Measurements from ENCODE around the gene ZNF423. TPM values are rescaled to one million over a fixed set of nuclear protein-coding genes. Genes with fewer than 3 reads are reported as not detected.

Gene ZNF423
- total RNA-seq, 2 donors from 2014 or later: 4.7 to 7.3 TPM

GRCh38 chr16:49712542-49712941, 143.4 kb downstream of the ZNF423 start:
- Histone ChIP-seq H3K27ac (no peak overlapping the region), H3K4me1 (no peaks in the 10 kb centered on the region), H3K9ac (ENCODE audit: low read depth in 2 of 2, low read length in 2 of 2) (no peak overlapping the region), H3K36me3 (no peaks in the 10 kb centered on the region), H3K9me3 (no peaks in the 10 kb centered on the region), H3K27me3 (no peaks in the 10 kb centered on the region), H3K4me3 (no peak overlapping the region)
- no peak for DNase-seq
- no peak for TF ChIP-seq CTCF (IDR thresholded peaks at IDR 0.05)
- intact Hi-C loops (cut with DNase I): no loop called here

GRCh38 chr16:49712106-49712505, 143.8 kb downstream of the ZNF423 start:
- Histone ChIP-seq H3K27me3 (no peaks in the 10 kb centered on the region), H3K27ac (no peak overlapping the region), H3K4me1 (no peaks in the 10 kb centered on the region), H3K9me3 (no peaks in the 10 kb centered on the region), H3K36me3 (no peaks in the 10 kb centered on the region), H3K9ac (ENCODE audit: low read depth in 2 of 2, low read length in 2 of 2) (no peak overlapping the region), H3K4me3 (no peak overlapping the region)
- no peak for TF ChIP-seq CTCF (IDR thresholded peaks at IDR 0.05)
- no peak for DNase-seq
- intact Hi-C loops (cut with DNase I): no loop called here

GRCh38 chr16:49709057-49709456, 146.9 kb downstream of the ZNF423 start:
- H3K36me3 ChIP-seq: no peaks in the 10 kb centered on the region
- no peaks in the 10 kb centered on the region for H3K4me1 ChIP-seq
- no peak for DNase-seq
- intact Hi-C loops (cut with DNase I): no loop called here
- no peak overlapping the region for H3K4me3 ChIP-seq
- H3K9ac ChIP-seq (ENCODE audit: low read depth in 2 of 2, low read length in 2 of 2): no peak overlapping the region
- H3K9me3 ChIP-seq: no peaks in the 10 kb centered on the region
- no peaks in the 10 kb centered on the region for H3K27me3 ChIP-seq
- no peak overlapping the region for H3K27ac ChIP-seq
- no peak for TF ChIP-seq CTCF (IDR thresholded peaks at IDR 0.05)

GRCh38 chr16:49708491-49708890, 147.4 kb downstream of the ZNF423 start:
- no peak overlapping the region for H3K4me3 ChIP-seq
- H3K4me1 ChIP-seq: no peaks in the 10 kb centered on the region
- H3K9me3 ChIP-seq: no peaks in the 10 kb centered on the region
- intact Hi-C loops (cut with DNase I): no loop called here
- no peak for DNase-seq
- no peak overlapping the region for H3K27ac ChIP-seq
- H3K9ac ChIP-seq (ENCODE audit: low read depth in 2 of 2, low read length in 2 of 2): no peak overlapping the region
- no peaks in the 10 kb centered on the region for H3K36me3 ChIP-seq
- H3K27me3 ChIP-seq: no peaks in the 10 kb centered on the region
- no peak for TF ChIP-seq CTCF (IDR thresholded peaks at IDR 0.05)

- no peaks in the 10 kb centered on the region for H3K27me3 ChIP-seq
- no peaks in the 10 kb centered on the region for H3K4me1 ChIP-seq
- intact Hi-C loops (cut with DNase I): no loop called here
- no peak for TF ChIP-seq CTCF (IDR thresholded peaks at IDR 0.05)
- H3K27ac ChIP-seq: no peak overlapping the region
- no peak for DNase-seq
- H3K9ac ChIP-seq (ENCODE audit: low read depth in 2 of 2, low read length in 2 of 2): no peak overlapping the region
- no peaks in the 10 kb centered on the region for H3K36me3 ChIP-seq
- H3K4me3 ChIP-seq: no peak overlapping the region
- H3K9me3 ChIP-seq: no peaks in the 10 kb centered on the region
Observed at GRCh38 chr16:49706620-49707355, 149.1 kb downstream of the ZNF423 start.
